ENCODE measurements around the gene CYP26B1. TPM values are rescaled to one million over a fixed set of nuclear protein-coding genes. Genes with fewer than 3 reads are reported as not detected.

Gene CYP26B1
- total RNA-seq, 1 donor from 2014 or later = 1.2 TPM

DNA sequence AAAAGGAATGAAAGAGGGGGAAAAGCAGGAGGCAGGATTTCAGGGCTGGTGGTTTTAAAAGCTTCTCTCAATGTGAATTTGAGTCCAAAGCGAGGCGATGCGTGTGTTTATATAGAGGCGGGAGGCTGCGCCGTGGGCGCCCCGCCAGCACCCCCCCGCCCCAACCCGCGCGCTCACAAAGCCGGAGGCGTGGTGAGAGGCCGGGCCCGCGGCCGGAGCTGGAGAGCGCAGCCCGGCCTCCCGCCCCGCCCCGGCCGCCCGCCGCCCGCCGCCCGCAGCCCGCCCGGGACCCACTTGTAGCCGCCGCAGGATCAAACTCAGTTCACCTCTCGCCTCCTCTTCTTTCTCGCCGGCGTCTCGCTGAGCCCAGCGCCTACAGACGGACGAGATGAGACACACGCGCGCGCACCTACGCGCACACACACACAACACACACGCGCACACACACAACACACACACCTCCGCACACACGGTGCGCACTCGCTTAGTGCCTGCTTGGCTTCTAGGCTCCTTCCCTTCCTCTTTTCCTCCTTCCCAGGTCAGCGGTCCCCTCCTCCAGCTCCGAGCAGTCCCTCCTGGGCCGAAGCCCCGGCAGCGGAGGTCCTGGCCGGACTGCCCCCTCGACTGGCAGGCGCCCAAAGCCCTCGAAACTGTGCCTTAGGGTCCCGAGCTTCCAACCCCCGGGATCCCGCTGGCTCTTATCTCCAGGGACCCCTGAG lies 1.3 kb upstream of the CYP26B1 start:
- peak; percentile 34 for DNase-seq (ENCODE audit: low spot score)
- TF ChIP-seq, protein P1, sequence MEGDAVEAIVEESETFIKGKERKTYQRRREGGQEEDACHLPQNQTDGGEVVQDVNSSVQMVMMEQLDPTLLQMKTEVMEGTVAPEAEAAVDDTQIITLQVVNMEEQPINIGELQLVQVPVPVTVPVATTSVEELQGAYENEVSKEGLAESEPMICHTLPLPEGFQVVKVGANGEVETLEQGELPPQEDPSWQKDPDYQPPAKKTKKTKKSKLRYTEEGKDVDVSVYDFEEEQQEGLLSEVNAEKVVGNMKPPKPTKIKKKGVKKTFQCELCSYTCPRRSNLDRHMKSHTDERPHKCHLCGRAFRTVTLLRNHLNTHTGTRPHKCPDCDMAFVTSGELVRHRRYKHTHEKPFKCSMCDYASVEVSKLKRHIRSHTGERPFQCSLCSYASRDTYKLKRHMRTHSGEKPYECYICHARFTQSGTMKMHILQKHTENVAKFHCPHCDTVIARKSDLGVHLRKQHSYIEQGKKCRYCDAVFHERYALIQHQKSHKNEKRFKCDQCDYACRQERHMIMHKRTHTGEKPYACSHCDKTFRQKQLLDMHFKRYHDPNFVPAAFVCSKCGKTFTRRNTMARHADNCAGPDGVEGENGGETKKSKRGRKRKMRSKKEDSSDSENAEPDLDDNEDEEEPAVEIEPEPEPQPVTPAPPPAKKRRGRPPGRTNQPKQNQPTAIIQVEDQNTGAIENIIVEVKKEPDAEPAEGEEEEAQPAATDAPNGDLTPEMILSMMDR (IDR thresholded peaks at IDR 0.05; ENCODE audit: unreplicated experiment) = no peak
- peaks cover 5% of the 10 kb centered on the region for H3K9me3 Mint-ChIP-seq (ENCODE audit: unreplicated experiment)
- no peak overlapping the region for H3K27ac Mint-ChIP-seq (ENCODE audit: unreplicated experiment)
- H3K27me3 Mint-ChIP-seq (ENCODE audit: unreplicated experiment) = peaks cover 44% of the 10 kb centered on the region
- peak overlapping the region; percentile 88 for H3K4me3 Mint-ChIP-seq (ENCODE audit: unreplicated experiment)
- H3K36me3 Mint-ChIP-seq (ENCODE audit: low read depth, unreplicated experiment) = peaks cover 6% of the 10 kb centered on the region
- H3K4me1 Mint-ChIP-seq (ENCODE audit: unreplicated experiment) = peaks cover 40% of the 10 kb centered on the region

DNA sequence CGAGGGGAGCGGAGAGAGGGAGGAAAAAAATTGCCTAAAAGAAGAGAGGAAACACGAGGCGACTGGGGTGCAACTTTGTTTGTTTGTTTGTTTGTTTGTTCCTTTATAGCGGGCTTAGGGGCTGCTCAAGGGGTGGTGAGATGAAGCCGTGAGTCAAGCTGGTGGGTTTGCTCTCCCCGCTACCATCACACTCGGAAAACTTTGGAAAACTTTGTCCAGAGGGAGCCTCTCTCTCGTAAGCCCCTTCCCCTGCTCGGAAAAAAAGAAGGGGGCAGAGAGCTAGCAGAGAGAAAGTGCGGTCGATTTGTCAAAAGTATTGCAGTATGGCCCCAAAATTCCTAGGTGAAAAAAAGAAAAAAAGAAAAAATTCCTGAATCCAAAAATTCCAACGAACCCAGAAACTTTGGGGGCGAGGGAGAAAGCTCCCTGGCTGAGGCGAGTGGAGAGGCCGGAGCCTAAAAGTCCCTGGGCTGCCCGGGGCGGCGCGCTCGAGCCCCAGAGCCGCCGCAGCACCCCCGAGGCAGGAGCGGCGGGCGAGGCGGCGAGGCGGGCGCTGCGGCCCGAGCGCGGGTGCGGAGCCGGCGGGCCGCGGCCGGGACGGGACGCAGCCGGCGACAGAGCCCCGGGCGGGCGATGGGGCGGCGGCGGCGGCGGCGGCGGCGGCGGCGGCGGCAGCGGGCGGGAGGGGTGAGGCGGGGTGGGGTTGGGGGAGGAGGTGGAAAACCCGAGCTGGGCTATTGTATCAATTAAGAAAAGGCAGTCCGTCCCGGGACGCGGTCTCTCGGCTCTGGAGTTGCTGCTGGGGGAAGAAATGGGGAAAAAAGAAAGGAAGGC lies 558 bp upstream of the CYP26B1 start:
- H3K27me3 Mint-ChIP-seq (ENCODE audit: unreplicated experiment) = peaks cover 48% of the 10 kb centered on the region
- H3K4me3 Mint-ChIP-seq (ENCODE audit: unreplicated experiment) = peak overlapping the region; percentile 88
- peaks cover 5% of the 10 kb centered on the region for H3K9me3 Mint-ChIP-seq (ENCODE audit: unreplicated experiment)
- H3K36me3 Mint-ChIP-seq (ENCODE audit: low read depth, unreplicated experiment) = peaks cover 6% of the 10 kb centered on the region
- H3K4me1 Mint-ChIP-seq (ENCODE audit: unreplicated experiment) = peaks cover 45% of the 10 kb centered on the region
- no peak for DNase-seq (ENCODE audit: low spot score)
- TF ChIP-seq, protein P1 (IDR thresholded peaks at IDR 0.05; ENCODE audit: unreplicated experiment) = no peak
- H3K27ac Mint-ChIP-seq (ENCODE audit: unreplicated experiment) = no peak overlapping the region

DNA sequence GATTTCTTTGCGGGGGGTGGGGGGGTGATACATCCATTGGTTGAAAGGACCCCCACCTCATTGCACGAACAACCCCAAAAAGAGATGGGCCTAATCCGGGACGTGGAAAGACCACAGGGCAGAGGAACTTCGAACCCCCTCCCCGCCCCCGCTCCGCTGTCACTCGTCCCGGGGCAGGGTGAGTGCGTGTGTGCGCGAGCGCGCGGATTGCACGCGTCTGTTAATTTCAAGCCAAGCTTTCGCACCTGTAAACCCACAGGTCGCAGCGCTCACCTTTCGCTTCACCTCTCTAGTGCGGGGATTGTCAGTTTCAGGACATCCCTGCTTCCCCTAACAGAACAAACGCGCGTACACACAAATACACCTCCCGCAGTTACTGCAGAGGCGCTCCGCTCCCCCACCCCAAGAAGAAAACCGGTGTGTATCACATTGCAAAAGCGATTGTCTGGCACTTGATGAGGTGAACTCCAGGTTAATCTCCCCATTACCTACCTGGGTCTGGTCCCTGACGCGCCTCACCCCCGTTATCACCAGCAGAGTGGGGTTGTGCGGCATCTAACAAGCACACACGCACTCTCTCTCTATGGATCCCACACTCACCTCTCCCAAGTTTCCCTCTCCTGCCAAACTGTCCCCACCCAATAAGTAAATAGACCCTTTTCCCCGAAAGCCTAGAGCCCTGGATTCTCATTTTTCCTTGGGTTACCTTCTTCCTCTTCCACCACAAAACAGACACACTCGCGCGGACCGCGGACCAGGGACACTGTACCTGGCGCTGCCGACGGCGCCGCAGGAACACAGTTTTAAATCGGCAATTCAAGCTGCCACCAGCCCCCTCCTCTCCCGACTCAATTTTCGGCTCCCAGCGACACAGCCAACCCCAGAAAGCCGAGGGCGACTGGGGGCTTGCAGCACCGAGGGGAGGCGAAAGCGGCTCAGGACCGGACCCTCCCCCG lies 1.0 kb downstream of the CYP26B1 start:
- Mint-ChIP-seq H3K27me3 (ENCODE audit: unreplicated experiment) (peaks cover 52% of the 10 kb centered on the region), H3K4me3 (ENCODE audit: unreplicated experiment) (peak overlapping the region; percentile 75), H3K36me3 (ENCODE audit: low read depth, unreplicated experiment) (peaks cover 3% of the 10 kb centered on the region), H3K9me3 (ENCODE audit: unreplicated experiment) (peaks cover 5% of the 10 kb centered on the region), H3K27ac (ENCODE audit: unreplicated experiment) (no peak overlapping the region), H3K4me1 (ENCODE audit: unreplicated experiment) (peaks cover 40% of the 10 kb centered on the region)
- DNase-seq (ENCODE audit: low spot score) = peak; percentile 6
- TF ChIP-seq, protein P1 (IDR thresholded peaks at IDR 0.05; ENCODE audit: unreplicated experiment) = no peak

DNA sequence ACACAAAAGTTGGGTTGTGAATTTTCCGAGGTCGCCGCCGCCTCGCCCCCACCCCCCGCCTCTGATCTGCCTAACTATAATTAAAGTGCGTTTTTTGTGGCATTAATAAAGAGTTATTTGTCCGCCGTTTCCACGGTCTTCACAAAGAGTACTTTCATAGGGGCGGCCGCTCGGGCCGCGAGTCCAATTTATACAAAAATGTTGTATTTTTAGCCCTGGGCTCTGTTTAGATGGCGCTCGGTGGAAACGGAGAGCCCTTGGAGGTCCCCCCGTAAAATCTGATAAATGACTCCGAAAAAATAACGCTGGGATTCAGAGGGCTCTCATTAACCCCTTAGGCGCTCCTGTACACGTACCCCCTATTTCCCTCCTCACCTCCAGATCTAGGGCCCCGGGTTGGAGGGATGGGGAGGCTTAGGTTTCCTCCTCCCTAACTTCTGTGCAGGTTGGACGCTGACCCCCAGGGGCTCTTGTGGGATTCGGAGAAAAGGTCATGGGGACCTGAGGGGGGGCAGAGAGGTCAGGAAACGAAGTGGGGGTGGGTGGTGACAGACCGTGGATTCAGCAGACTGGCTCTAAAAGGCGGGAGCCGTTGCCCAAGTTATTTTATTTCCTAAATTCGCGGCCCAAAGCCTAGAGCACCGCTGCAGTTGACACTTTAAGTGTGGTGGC lies 1.9 kb downstream of the CYP26B1 start:
- peaks cover 53% of the 10 kb centered on the region for H3K27me3 Mint-ChIP-seq (ENCODE audit: unreplicated experiment)
- H3K4me1 Mint-ChIP-seq (ENCODE audit: unreplicated experiment) = peaks cover 40% of the 10 kb centered on the region
- H3K9me3 Mint-ChIP-seq (ENCODE audit: unreplicated experiment) = peaks cover 5% of the 10 kb centered on the region
- H3K4me3 Mint-ChIP-seq (ENCODE audit: unreplicated experiment) = no peak overlapping the region
- H3K27ac Mint-ChIP-seq (ENCODE audit: unreplicated experiment) = no peak overlapping the region
- DNase-seq (ENCODE audit: low spot score) = no peak
- H3K36me3 Mint-ChIP-seq (ENCODE audit: low read depth, unreplicated experiment) = peaks cover 3% of the 10 kb centered on the region
- TF ChIP-seq, protein P1 (IDR thresholded peaks at IDR 0.05; ENCODE audit: unreplicated experiment) = no peak
